Sciatic nerve (tissue), 2 donors: ENCODE measurements around the gene SERPINA5. TPM values are rescaled to one million over a fixed set of nuclear protein-coding genes. Genes with fewer than 3 reads are reported as not detected.
"Not testable (repeated sequence)": the region's sequence is repeated elsewhere in the genome, so short reads cannot be mapped to it uniquely, and the experiment has no call there.

ENCODE experiments used
- ATAC-seq: fragments of 200-7000 bp; cut with Tn5 transposase; one replicate; pipeline ENCODE4 v1.9.1; 2020; ENCODE audit warnings: mild to moderate bottlenecking, moderate library complexity
- DNase-seq: peaks from one replicate; pipeline ENCODE4 v3.0.0-alpha.2; 2020; ENCODE audit warnings: low spot score
- intact Hi-C: fragments of 100-400 bp; cut with DNase I; formaldehyde crosslinking; loops from one replicate; pipeline ENCODE4 v1.14.2; 2022
- total RNA-seq: library from RNA; stranded (reverse); fragmentation: NEBNext Ultra II Directional; extraction: Animal tissue kit (Norgen Biotek cat#: 25700); gene quantifications from one replicate; pipeline ENCODE4 v1.2.1, GENCODE V29; 2021
- donor health status: DM: no; HTN: no; CAD: no.
- donor health status: DM: no; HTN: no; CAD: no.

The SERPINA5 gene
- total RNA-seq, 1 donor from 2014 or later, result 8.8 TPM

- DNase-seq (no peak), ATAC-seq (no peak)
- intact Hi-C loops, result no loop called here
Observed at GRCh38 chr14:94593749-94594431, 12.7 kb downstream of the SERPINA5 start.

GRCh38 chr14:94594441-94594840, 13.2 kb downstream of the SERPINA5 start:
- ATAC-seq (no peak), DNase-seq (no peak)
- intact Hi-C loops, result no loop called here

- ATAC-seq (no peak), DNase-seq (no peak)
- intact Hi-C loops, result no loop called here
Observed at GRCh38 chr14:94595912-94596311, 14.7 kb downstream of the SERPINA5 start.

- DNase-seq (no peak), ATAC-seq (no peak)
- intact Hi-C loops, result no loop called here
Observed at GRCh38 chr14:94596361-94596760, 15.1 kb downstream of the SERPINA5 start.

GRCh38 chr14:94597788-94598187, 16.6 kb downstream of the SERPINA5 start:
- DNase-seq (no peak), ATAC-seq (no peak)
- intact Hi-C loops, result no loop called here

GRCh38 chr14:94598506-94598815, 17.2 kb downstream of the SERPINA5 start:
- DNase-seq, result no peak
- no peak for ATAC-seq
- intact Hi-C loops, result no loop called here

- DNase-seq (peak; percentile 79), ATAC-seq (peak; percentile 89)
- intact Hi-C loops, result no loop called here
Observed at GRCh38 chr14:94598816-94599655, 17.8 kb downstream of the SERPINA5 start.

GRCh38 chr14:94599656-94600004, 18.4 kb downstream of the SERPINA5 start:
- intact Hi-C loops, result loop anchor here (5.0 kb wide), 1 partner anchor 1513 kb away; no protein-coding TSS in a partner anchor
- DNase-seq, result no peak
- no peak for ATAC-seq

GRCh38 chr14:94600148-94600545, 18.9 kb downstream of the SERPINA5 start:
- ATAC-seq, result no peak
- intact Hi-C loops, result loop anchor here (5.0 kb wide), 1 partner anchor 1512 kb away; no protein-coding TSS in a partner anchor
- no peak for DNase-seq

- intact Hi-C loops, result loop anchor here (5.0 kb wide), 1 partner anchor 1510 kb away; no protein-coding TSS in a partner anchor
- DNase-seq (peak; percentile 77), ATAC-seq (peak; percentile 83)
Observed at GRCh38 chr14:94601884-94602391, 20.7 kb downstream of the SERPINA5 start.

- intact Hi-C loops, result loop anchor here (5.0 kb wide), 1 partner anchor 1510 kb away; no protein-coding TSS in a partner anchor
- ATAC-seq (no peak), DNase-seq (no peak)
Observed at GRCh38 chr14:94602722-94603121, 21.5 kb downstream of the SERPINA5 start.

- DNase-seq, result no peak
- intact Hi-C loops, result no loop called here
- ATAC-seq, result no peak
Observed at GRCh38 chr14:94605361-94605760, 24.1 kb downstream of the SERPINA5 start.

- intact Hi-C loops, result loop anchor here (1.0 kb wide), 1 partner anchor 14 kb away; no protein-coding TSS in a partner anchor
- not testable (repeated sequence) for DNase-seq, ATAC-seq
Observed at GRCh38 chr14:94608966-94609365, 27.7 kb downstream of the SERPINA5 start.

GRCh38 chr14:94611179-94611578, 30.0 kb downstream of the SERPINA5 start:
- DNase-seq (peak; percentile 18), ATAC-seq (no peak)
- intact Hi-C loops, result no loop called here

- DNase-seq (peak; percentile 51), ATAC-seq (peak; percentile 87)
- intact Hi-C loops, result no loop called here
Observed at GRCh38 chr14:94612174-94612573, 30.9 kb downstream of the SERPINA5 start, which contains the start of gene SERPINA3. SERPINA3 (plus strand) TSS chr14:94612391; CDS start chr14:94614442, 2,051 bp downstream.

GRCh38 chr14:94612580-94613554, 31.6 kb downstream of the SERPINA5 start:
- DNase-seq (peak; percentile 60), ATAC-seq (peak; percentile 77)
- intact Hi-C loops, result no loop called here

- intact Hi-C loops, result no loop called here
- DNase-seq (peak; percentile 37), ATAC-seq (no peak)
Observed at GRCh38 chr14:94613720-94614644, 32.8 kb downstream of the SERPINA5 start.

- intact Hi-C loops, result no loop called here
- DNase-seq, result no peak
- no peak for ATAC-seq
Observed at GRCh38 chr14:94614802-94615201, 33.6 kb downstream of the SERPINA5 start.
